ENCODE data around the gene CR1L.

The CR1L gene

GRCh38 chr1:207649865-207650580 is 5.1 kb downstream of the CR1L start:
- TF ChIP-seq TCF12 (IDR thresholded peaks at IDR 0.05; ENCODE audit: low read depth) (no peak), EP300 (IDR thresholded peaks at IDR 0.05; ENCODE audit: borderline replicate concordance) (no peak), EGR1 (IDR thresholded peaks at IDR 0.05) (no peak), MAX (IDR thresholded peaks at IDR 0.05) (no peak), ZBTB7A (IDR thresholded peaks at IDR 0.05; ENCODE audit: low read depth) (no peak), NFIC (IDR thresholded peaks at IDR 0.05) (no peak), TEAD4 (IDR thresholded peaks at IDR 0.05) (no peak)

- no peak for TF ChIP-seq EGR1 (IDR thresholded peaks at IDR 0.05)
- TF ChIP-seq CEBPB (IDR thresholded peaks at IDR 0.05), result no peak
- no peak for TF ChIP-seq EP300 (IDR thresholded peaks at IDR 0.05; ENCODE audit: borderline replicate concordance)
- TF ChIP-seq TAF1 (IDR thresholded peaks at IDR 0.05; ENCODE audit: low read depth), result no peak
- TF ChIP-seq MAX (IDR thresholded peaks at IDR 0.05), result no peak
- no peak for TF ChIP-seq REST (IDR thresholded peaks at IDR 0.05; ENCODE audit: low read depth)
These were observed 6.7 kb downstream of the CR1L start for GRCh38 chr1:207651583-207651982.

- no peak for TF ChIP-seq EGR1 (IDR thresholded peaks at IDR 0.05)
- no peak for TF ChIP-seq FOXM1 (IDR thresholded peaks at IDR 0.05; ENCODE audit: borderline replicate concordance, low read depth)
- no peak for TF ChIP-seq TEAD4 (IDR thresholded peaks at IDR 0.05)
- TF ChIP-seq EP300 (IDR thresholded peaks at IDR 0.05; ENCODE audit: borderline replicate concordance), result no peak
- no peak for TF ChIP-seq TAF1 (IDR thresholded peaks at IDR 0.05; ENCODE audit: low read depth)
- TF ChIP-seq MAX (IDR thresholded peaks at IDR 0.05), result no peak
- no peak for TF ChIP-seq YY1 (IDR thresholded peaks at IDR 0.05; ENCODE audit: low read depth)
- no peak for TF ChIP-seq REST (IDR thresholded peaks at IDR 0.05; ENCODE audit: low read depth)
- no peak for TF ChIP-seq USF1 (IDR thresholded peaks at IDR 0.05)
- TF ChIP-seq CREB1 (IDR thresholded peaks at IDR 0.05; ENCODE audit: low read depth), result no peak
- TF ChIP-seq ZBTB7A (IDR thresholded peaks at IDR 0.05; ENCODE audit: low read depth), result no peak
- no peak for TF ChIP-seq CEBPB (IDR thresholded peaks at IDR 0.05)
- TF ChIP-seq RAD21 (IDR thresholded peaks at IDR 0.05; ENCODE audit: low read depth), result no peak
- no peak for TF ChIP-seq NFIC (IDR thresholded peaks at IDR 0.05)
These were observed 9.4 kb downstream of the CR1L start for GRCh38 chr1:207654320-207654719.

GRCh38 chr1:207658408-207658807 is 13.5 kb downstream of the CR1L start:
- TF ChIP-seq USF1 (IDR thresholded peaks at IDR 0.05) (no peak), NFIC (IDR thresholded peaks at IDR 0.05) (no peak), YY1 (IDR thresholded peaks at IDR 0.05; ENCODE audit: low read depth) (no peak), CEBPB (IDR thresholded peaks at IDR 0.05) (no peak), REST (IDR thresholded peaks at IDR 0.05; ENCODE audit: low read depth) (no peak), TCF12 (IDR thresholded peaks at IDR 0.05; ENCODE audit: low read depth) (no peak), MAX (IDR thresholded peaks at IDR 0.05) (no peak), TEAD4 (IDR thresholded peaks at IDR 0.05) (no peak), CREB1 (IDR thresholded peaks at IDR 0.05; ENCODE audit: low read depth) (no peak), FOXM1 (IDR thresholded peaks at IDR 0.05; ENCODE audit: borderline replicate concordance, low read depth) (no peak), ZBTB7A (IDR thresholded peaks at IDR 0.05; ENCODE audit: low read depth) (no peak), RAD21 (IDR thresholded peaks at IDR 0.05; ENCODE audit: low read depth) (no peak), EP300 (IDR thresholded peaks at IDR 0.05; ENCODE audit: borderline replicate concordance) (no peak), TAF1 (IDR thresholded peaks at IDR 0.05; ENCODE audit: low read depth) (no peak), EGR1 (IDR thresholded peaks at IDR 0.05) (no peak)
